Activated CD8-positive, alpha-beta memory T cell treated with anti-CD3 and anti-CD28 coated beads, Interleukin-2, amount 10 ng/mL, durations not matched to agents 7 days and 5 days (primary cell): ENCODE measurements around the gene NOA1. TPM values are rescaled to one million over a fixed set of nuclear protein-coding genes. Genes with fewer than 3 reads are reported as not detected.

Source experiments
- ATAC-seq: fragments of 150-1000 bp; cut with Tn5 transposase; one replicate; pipeline ENCODE4 v1.10.0; 2021; ENCODE audit warnings: moderate library complexity
- CTCF ChIA-PET: fragments of 350-600 bp; sonication (Branson Sonifier 250); formaldehyde crosslinking; loops from one replicate; lab custom pipeline; 2021; ENCODE audit warnings: antibody characterized with exemption; lab: Charles Lee
- DNase-seq: peaks from one replicate; pipeline ENCODE4 v3.0.0-alpha.2; 2020
- H3K27ac Mint-ChIP-seq: one replicate; pipeline ENCODE4 v1.8.0; 2021; ENCODE audit warnings: mild to moderate bottlenecking, mixed read lengths
- H3K27me3 Mint-ChIP-seq: one replicate; pipeline ENCODE4 v1.8.0; 2021; ENCODE audit warnings: mixed read lengths
- H3K36me3 Mint-ChIP-seq: one replicate; pipeline ENCODE4 v1.8.0; 2021; ENCODE audit warnings: mild to moderate bottlenecking, mixed read lengths
- H3K4me1 Mint-ChIP-seq: one replicate; pipeline ENCODE4 v1.8.0; 2021; ENCODE audit warnings: mixed read lengths
- H3K4me3 Mint-ChIP-seq: one replicate; pipeline ENCODE4 v1.8.0; 2021; ENCODE audit warnings: mild to moderate bottlenecking, moderate library complexity, mixed read lengths
- H3K9me3 Mint-ChIP-seq: one replicate; pipeline ENCODE4 v1.8.0; 2022; ENCODE audit warnings: low read depth, mixed read lengths
- total RNA-seq, 2 experiments: library from RNA; stranded (reverse); gene quantifications; one replicate each; pipeline ENCODE4 v1.2.3, GENCODE V29; 2021

NOA1 gene
- 10 to 100 TPM; 23.0 to 25.8 TPM for total RNA-seq

GRCh38 chr4:56977321-56978012 lies at the start of gene NOA1:
Gene NOA1 (minus strand): TSS chr4:56977606. CDS start chr4:56977585, 21 bp downstream.
- peaks cover 6% of the 10 kb centered on the region for H3K9me3 Mint-ChIP-seq
- H3K4me1 Mint-ChIP-seq, result peaks cover 51% of the 10 kb centered on the region

GRCh38 chr4:57023104-57023503 lies 45.7 kb upstream of the NOA1 start:
- no peaks in the 10 kb centered on the region for H3K27me3 Mint-ChIP-seq
- no peak for ATAC-seq
- H3K4me1 Mint-ChIP-seq, result peaks cover 4% of the 10 kb centered on the region
- H3K27ac Mint-ChIP-seq, result no peak overlapping the region
- H3K9me3 Mint-ChIP-seq, result no peaks in the 10 kb centered on the region
- H3K4me3 Mint-ChIP-seq, result no peak overlapping the region
- peaks cover 75% of the 10 kb centered on the region for H3K36me3 Mint-ChIP-seq
- CTCF ChIA-PET, result no interaction called here
- DNase-seq, result no peak

More at GRCh38 chr4:56977321-56978012, at the start of gene NOA1:
- ATAC-seq (peak; percentile 83), DNase-seq (peak; percentile 99)
- Mint-ChIP-seq H3K4me3 (peak within 1 kb of the TSS; percentile 98), H3K27me3 (no peaks in the 10 kb centered on the region), H3K27ac (peak within 1 kb of the TSS; percentile 99), H3K36me3 (peaks cover 49% of the 10 kb centered on the region)
- CTCF ChIA-PET, result interaction anchor here (0.7 to 4.8 kb wide), 10 partner anchors 11 to 590 kb away, joined by 3 to 32 read pairs (median 4); partner anchors contain the start of genes AASDH, PAICS, PPAT and REST

GRCh38 chr4:57020467-57021101 lies 43.2 kb upstream of the NOA1 start:
- Mint-ChIP-seq H3K4me1 (peaks cover 2% of the 10 kb centered on the region), H3K9me3 (no peaks in the 10 kb centered on the region), H3K36me3 (peaks cover 75% of the 10 kb centered on the region), H3K4me3 (no peak overlapping the region), H3K27ac (no peak overlapping the region), H3K27me3 (no peaks in the 10 kb centered on the region)
- no peak for DNase-seq
- ATAC-seq, result no peak
- CTCF ChIA-PET, result no interaction called here

- no peak overlapping the region for H3K27ac Mint-ChIP-seq
- DNase-seq (no peak), ATAC-seq (no peak)
- H3K4me3 Mint-ChIP-seq, result no peak overlapping the region
- H3K4me1 Mint-ChIP-seq, result peaks cover 2% of the 10 kb centered on the region
- no peaks in the 10 kb centered on the region for H3K27me3 Mint-ChIP-seq
- H3K9me3 Mint-ChIP-seq, result no peaks in the 10 kb centered on the region
- CTCF ChIA-PET, result no interaction called here
- H3K36me3 Mint-ChIP-seq, result peaks cover 68% of the 10 kb centered on the region
Measured at GRCh38 chr4:57018980-57019379, 41.6 kb upstream of the NOA1 start.

GRCh38 chr4:57013543-57014120 lies 36.2 kb upstream of the NOA1 start:
- ATAC-seq (no peak), DNase-seq (no peak)
- H3K36me3 Mint-ChIP-seq, result peaks cover 55% of the 10 kb centered on the region
- H3K9me3 Mint-ChIP-seq, result no peaks in the 10 kb centered on the region
- no peak overlapping the region for H3K4me3 Mint-ChIP-seq
- peak overlapping the region; percentile 27 for H3K27ac Mint-ChIP-seq
- H3K27me3 Mint-ChIP-seq, result no peaks in the 10 kb centered on the region
- H3K4me1 Mint-ChIP-seq, result peaks cover 5% of the 10 kb centered on the region
- CTCF ChIA-PET, result interaction anchor here (0.7 kb wide), 1 partner anchor 17 kb away, joined by 3 read pairs; no protein-coding TSS in a partner anchor

- no peak for DNase-seq
- H3K27me3 Mint-ChIP-seq, result no peaks in the 10 kb centered on the region
- CTCF ChIA-PET, result no interaction called here
- H3K27ac Mint-ChIP-seq, result no peak overlapping the region
- peaks cover 45% of the 10 kb centered on the region for H3K36me3 Mint-ChIP-seq
- H3K4me3 Mint-ChIP-seq, result no peak overlapping the region
- H3K4me1 Mint-ChIP-seq, result no peaks in the 10 kb centered on the region
- H3K9me3 Mint-ChIP-seq, result no peaks in the 10 kb centered on the region
- no peak for ATAC-seq
Measured at GRCh38 chr4:56999751-57000150, 22.3 kb upstream of the NOA1 start.

- Mint-ChIP-seq H3K27me3 (no peaks in the 10 kb centered on the region), H3K9me3 (no peaks in the 10 kb centered on the region), H3K4me1 (peaks cover 2% of the 10 kb centered on the region), H3K4me3 (no peak overlapping the region), H3K36me3 (peaks cover 63% of the 10 kb centered on the region), H3K27ac (no peak overlapping the region)
- CTCF ChIA-PET, result interaction anchor here (2.0 kb wide), 1 partner anchor 35 kb away, joined by 6 read pairs; no protein-coding TSS in a partner anchor
- DNase-seq (no peak), ATAC-seq (no peak)
Measured at GRCh38 chr4:56995525-56995924, 18.1 kb upstream of the NOA1 start.

GRCh38 chr4:56990109-56990905 lies 12.9 kb upstream of the NOA1 start:
- ATAC-seq, result no peak
- no peak overlapping the region for H3K27ac Mint-ChIP-seq
- DNase-seq, result no peak
- CTCF ChIA-PET, result interaction anchor here (1.1 to 2.3 kb wide), 2 partner anchors 8 to 12 kb away, joined by 4 to 9 read pairs; partner anchors contain the start of gene NOA1
- no peak overlapping the region for H3K4me3 Mint-ChIP-seq
- H3K36me3 Mint-ChIP-seq, result peaks cover 72% of the 10 kb centered on the region
- H3K27me3 Mint-ChIP-seq, result no peaks in the 10 kb centered on the region
- no peaks in the 10 kb centered on the region for H3K9me3 Mint-ChIP-seq
- peaks cover 18% of the 10 kb centered on the region for H3K4me1 Mint-ChIP-seq

- no peak overlapping the region for H3K4me3 Mint-ChIP-seq
- H3K9me3 Mint-ChIP-seq, result no peaks in the 10 kb centered on the region
- ATAC-seq, result no peak
- no peak overlapping the region for H3K27ac Mint-ChIP-seq
- no peaks in the 10 kb centered on the region for H3K27me3 Mint-ChIP-seq
- no peak for DNase-seq
- peaks cover 34% of the 10 kb centered on the region for H3K4me1 Mint-ChIP-seq
- peaks cover 68% of the 10 kb centered on the region for H3K36me3 Mint-ChIP-seq
- CTCF ChIA-PET, result interaction anchor here (0.8 kb wide), 1 partner anchor 22 kb away, joined by 3 read pairs; no protein-coding TSS in a partner anchor
Measured at GRCh38 chr4:56986952-56987351, 9.5 kb upstream of the NOA1 start.

- Mint-ChIP-seq H3K36me3 (peaks cover 68% of the 10 kb centered on the region), H3K4me3 (no peak overlapping the region), H3K27me3 (no peaks in the 10 kb centered on the region), H3K4me1 (peaks cover 39% of the 10 kb centered on the region), H3K9me3 (no peaks in the 10 kb centered on the region), H3K27ac (no peak overlapping the region)
- CTCF ChIA-PET, result no interaction called here
- ATAC-seq, result no peak
- no peak for DNase-seq
Measured at GRCh38 chr4:56986192-56986591, 8.8 kb upstream of the NOA1 start.

- Mint-ChIP-seq H3K4me3 (peak overlapping the region; percentile 59), H3K27me3 (no peaks in the 10 kb centered on the region), H3K36me3 (peaks cover 47% of the 10 kb centered on the region), H3K27ac (peak overlapping the region; percentile 78), H3K9me3 (no peaks in the 10 kb centered on the region), H3K4me1 (peaks cover 45% of the 10 kb centered on the region)
- ATAC-seq (no peak), DNase-seq (no peak)
- CTCF ChIA-PET, result interaction anchor here (1.5 kb wide), 1 partner anchor 9 kb away, joined by 9 read pairs; no protein-coding TSS in a partner anchor
Measured at GRCh38 chr4:56981795-56982201, 4.4 kb upstream of the NOA1 start.

GRCh38 chr4:56979421-56980072 lies 2.1 kb upstream of the NOA1 start:
- H3K27ac Mint-ChIP-seq, result peak overlapping the region; percentile 99
- no peaks in the 10 kb centered on the region for H3K27me3 Mint-ChIP-seq
- H3K36me3 Mint-ChIP-seq, result peaks cover 41% of the 10 kb centered on the region
- peaks cover 50% of the 10 kb centered on the region for H3K4me1 Mint-ChIP-seq
- DNase-seq (peak; percentile 85), ATAC-seq (peak; percentile 13)
- H3K9me3 Mint-ChIP-seq, result no peaks in the 10 kb centered on the region
- CTCF ChIA-PET, result interaction anchor here (0.7 to 4.8 kb wide), 6 partner anchors 12 to 1031 kb away, joined by 3 to 32 read pairs (median 4); partner anchors contain the start of genes CEP135, PAICS and PPAT
- peak overlapping the region; percentile 98 for H3K4me3 Mint-ChIP-seq
